HG03060 (cell line): Measurements from ENCODE around the gene OGDH.

ENCODE experiments used
- ATAC-seq: cut with Tn5 transposase; IDR thresholded peaks from one replicate; pipeline ENCODE4 v1.9.1; 2021; ENCODE audit warnings: low read depth, moderate number of reproducible peaks; ENCODE audit not compliant: unreplicated experiment

The OGDH gene

DNA sequence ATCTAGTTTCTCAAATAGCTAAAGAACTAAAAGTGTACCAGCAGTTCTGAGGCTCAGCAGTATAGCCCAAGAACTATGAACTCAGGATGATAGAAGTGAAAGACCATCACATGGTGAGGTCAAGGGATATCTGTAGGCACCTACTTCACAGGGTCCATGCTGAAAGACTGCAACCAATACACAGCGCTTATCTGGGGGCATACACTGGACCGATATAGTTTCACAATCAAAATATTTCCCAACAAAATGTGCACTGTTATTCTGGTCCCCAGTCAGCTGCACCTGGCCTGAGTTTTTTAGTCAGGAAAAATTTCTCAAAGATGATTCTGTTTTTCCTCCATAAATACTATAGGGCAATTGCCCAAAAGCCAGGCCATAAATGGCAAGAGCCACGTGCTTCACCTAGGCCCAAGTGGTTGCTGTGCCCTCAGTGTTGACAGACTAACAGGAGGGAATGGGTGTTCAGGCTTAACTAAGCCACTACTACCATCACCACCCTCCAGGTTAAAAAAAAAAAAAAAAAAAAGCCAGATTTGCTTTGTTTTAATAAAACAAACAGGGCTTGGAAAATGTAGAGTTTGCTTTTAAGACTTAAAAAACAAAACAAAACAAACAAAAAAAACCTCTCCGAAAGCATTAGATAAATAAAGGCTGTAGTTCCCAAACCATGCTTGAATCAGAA, 58.5 kb downstream of the OGDH start:
- no peak for ATAC-seq

DNA sequence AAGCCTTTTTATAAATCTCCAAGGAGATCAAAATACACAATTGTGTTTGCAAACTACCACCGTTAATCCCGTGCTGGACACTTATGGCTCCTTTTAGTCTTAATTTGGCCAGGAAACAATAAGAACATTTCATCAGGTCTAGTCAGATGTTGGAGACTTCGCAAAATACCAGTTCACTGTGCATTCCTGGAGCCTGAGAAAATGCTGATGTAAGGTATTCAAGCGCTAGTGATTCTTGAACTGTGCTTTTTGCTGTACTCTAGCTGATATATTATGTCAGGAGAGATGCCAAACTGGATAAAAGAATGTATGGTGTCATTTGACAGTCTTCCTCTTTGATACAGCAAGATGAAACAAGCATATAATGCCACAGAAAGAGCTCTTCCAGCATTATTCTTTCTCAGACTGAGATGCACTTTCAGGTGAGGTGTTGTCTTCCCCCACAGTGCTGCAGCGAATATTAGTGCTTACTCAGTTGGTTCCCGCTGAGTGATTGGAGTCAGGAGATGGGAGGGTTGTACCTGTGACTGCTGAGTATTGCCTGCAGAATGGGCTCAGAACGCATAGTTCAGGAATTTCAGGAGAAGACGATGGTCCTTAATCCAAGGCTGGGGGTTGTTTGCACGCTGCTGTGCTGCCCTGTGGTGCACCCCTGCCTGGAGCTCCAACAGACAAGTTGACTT, 59.2 kb downstream of the OGDH start:
- ATAC-seq = no peak

DNA sequence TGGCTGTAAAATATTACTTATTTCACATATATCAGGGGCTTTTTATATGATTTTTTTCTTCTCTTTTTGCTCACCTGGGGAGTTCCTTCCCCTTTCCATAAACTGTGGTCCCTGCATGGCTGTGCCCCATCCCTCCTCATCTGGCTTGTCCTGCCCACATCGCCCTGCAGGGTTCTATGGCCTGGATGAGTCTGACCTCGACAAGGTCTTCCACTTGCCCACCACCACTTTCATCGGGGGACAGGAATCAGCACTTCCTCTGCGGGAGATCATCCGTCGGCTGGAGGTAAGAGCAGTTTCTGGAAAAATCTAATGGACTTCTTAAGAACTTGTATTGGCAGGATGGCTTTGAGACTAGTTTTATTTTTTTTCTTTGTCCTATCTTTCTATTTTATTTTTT, 60.1 kb downstream of the OGDH start:
- no peak for ATAC-seq

DNA sequence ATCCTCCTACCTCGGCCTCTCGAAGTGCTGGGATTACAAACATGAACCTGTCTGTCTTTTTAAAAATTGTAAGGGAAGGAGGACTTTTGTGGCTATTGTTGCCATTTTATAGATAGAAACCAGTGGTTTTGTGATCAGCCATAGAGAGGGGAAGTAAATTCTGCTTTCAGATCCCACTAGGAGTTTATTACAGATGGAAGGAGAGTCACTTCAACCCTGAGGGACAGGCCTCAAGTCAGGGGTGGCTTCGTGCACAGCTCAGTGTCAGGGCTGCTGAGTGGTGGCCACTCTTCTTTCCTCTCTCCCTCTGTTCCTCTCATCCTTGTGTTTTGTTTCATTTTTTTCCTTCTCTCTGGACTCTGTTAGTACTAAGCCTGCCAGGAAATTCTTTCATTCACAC, 60.8 kb downstream of the OGDH start:
- no peak for ATAC-seq

DNA sequence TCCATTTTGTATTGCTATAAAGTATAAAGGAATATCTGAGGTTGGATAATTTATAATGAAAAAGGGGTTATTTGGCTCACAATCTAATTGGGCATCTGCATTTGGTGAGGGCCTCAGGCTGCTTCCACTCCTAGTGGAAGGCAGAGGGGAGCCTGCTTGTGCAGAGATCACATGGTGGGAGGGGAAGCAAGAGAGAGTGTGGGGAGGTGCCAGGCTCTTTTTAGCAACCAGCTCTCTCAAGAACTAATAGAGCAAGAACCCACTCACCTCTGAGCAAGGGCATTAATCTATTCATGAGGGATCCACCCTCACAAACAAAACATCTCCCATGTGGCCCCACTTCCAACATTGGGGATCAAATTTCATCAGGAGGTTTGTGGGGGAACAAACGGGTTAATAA, 64.6 kb downstream of the OGDH start:
- no peak for ATAC-seq

DNA sequence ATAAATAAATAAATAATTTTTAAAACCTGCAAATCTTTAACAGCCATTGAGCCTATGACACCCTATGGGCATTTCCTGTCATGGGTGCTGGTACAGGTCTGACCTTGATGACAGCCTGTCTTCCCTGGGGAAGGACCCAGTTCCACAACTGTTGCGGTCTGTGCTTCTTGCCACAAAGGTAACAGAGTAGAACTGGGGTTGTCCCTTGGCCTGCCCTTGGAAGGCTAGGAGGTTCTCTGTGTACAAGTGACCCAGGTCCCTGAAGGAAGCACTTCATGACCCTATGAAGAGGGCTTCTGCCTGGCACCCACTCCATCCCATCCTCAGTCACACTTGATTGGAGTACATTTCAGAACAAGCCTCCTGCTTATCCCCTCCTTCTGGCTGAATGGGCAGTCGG, 66.9 kb downstream of the OGDH start:
- no peak for ATAC-seq

DNA sequence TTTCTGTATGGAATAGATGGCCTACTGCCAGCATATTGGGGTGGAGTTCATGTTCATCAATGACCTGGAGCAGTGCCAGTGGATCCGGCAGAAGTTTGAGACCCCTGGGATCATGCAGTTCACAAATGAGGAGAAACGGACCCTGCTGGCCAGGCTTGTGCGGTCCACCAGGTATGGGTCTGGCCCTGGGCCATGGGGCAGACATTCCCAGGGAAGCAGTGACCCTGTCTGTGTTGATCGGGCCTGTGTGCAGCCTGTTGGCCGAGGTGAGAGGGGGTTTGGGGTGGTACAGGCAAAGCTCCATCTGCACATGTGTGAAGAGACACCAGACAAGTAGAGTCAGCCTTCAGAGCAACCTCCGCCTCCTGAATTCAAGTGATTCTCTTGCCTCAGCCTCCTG, 67.3 kb downstream of the OGDH start:
- ATAC-seq = no peak

DNA sequence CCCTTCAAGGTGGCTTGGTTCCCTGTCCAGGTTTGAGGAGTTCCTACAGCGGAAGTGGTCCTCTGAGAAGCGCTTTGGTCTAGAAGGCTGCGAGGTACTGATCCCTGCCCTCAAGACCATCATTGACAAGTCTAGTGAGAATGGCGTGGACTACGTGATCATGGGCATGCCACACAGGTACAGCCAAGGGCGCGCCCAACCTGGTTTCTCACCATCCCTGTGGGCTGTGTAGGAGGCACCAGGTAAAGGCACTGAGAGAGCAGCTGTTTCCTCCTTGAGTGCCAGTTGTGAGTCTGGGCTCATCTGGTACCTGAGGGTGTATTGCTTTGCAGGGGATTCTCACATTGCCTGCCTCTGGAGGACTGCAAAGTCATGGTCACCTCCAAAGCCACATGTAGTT, 68.0 kb downstream of the OGDH start:
- ATAC-seq = no peak

DNA sequence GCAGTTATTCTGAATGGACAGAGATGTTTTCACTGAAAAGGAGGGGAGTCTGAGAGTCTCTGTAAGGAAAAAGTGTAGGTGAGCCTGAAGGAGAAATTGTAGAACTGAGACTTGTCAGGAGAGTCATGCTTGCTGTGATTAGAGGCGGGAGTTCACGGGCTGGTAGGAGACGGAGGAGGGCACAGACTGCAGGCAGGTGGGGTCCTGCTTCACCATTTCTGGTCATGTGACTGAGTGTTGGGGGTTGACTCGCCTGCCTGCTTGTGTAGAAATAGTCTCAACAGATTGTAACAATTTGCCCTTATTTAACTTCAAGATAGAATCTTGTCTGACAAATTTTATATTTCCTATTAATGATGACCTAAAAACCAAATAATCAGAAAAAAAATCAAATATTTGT, 70.3 kb downstream of the OGDH start:
- no peak for ATAC-seq

DNA sequence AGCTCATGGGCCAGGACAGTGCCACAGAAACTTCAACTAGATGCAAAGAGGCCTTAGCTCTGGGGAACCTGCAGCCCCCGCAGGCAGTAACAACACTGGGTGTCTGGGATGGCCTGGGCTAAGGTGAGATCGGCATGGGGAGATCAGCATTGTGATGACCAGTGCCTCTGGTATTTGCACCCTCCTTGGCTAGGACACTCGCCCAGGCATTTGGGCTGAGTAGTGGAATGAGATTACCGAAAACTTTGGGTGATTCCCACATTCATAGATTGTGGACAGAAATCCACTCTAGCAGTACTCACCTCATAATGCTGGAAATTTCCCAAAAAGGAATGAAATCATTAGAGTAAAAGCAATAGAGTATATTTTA, 71.7 kb downstream of the OGDH start:
- ATAC-seq = no peak

DNA sequence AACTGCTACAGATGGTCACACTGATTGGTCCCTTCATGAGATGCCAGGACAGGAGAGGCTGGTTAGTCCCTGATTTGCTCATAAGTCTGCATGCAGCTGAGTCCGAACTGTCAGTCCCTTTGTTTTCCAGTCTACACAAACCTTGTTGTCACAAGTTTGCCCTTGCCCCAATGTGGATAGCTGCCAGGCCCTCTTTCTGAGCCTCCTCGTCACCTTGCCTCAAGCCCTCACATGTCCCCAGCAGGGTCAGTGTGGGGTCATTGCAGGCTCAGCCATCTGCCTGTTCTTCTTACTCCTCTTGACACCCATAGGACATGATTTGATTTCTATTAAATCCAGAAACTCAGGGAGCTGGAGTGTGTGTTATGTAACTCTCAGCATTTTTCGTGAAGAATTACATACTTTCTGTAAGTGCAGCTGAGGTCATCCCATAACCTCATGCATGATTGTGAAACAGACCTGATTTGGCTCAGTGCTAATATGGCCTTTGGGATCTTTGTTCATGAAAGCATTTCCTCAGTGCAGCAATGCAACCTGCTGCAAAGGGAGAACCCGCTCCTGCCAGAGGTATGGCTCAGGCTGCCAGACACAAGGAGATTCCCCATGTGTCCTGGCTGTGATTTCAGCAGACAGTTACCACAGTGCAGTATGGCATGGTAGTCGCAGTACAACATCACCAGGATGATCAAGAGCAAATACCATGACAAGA, 72.2 kb downstream of the OGDH start:
- no peak for ATAC-seq

DNA sequence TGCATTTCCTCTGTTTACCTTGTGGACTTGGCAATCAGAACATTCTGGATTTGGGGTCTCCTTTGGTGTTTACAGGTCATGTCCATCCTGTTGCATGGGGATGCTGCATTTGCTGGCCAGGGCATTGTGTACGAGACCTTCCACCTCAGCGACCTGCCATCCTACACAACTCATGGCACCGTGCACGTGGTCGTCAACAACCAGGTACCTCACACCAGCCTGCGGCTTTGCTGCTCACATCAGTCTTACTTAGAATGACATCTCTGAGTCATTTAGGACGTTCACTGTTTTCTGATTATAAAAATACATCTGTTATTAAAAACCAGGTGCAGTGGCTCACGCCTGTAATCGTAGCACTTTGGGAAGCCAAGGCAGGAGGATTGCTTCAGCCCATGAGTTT, 75.2 kb downstream of the OGDH start:
- ATAC-seq = no peak

DNA sequence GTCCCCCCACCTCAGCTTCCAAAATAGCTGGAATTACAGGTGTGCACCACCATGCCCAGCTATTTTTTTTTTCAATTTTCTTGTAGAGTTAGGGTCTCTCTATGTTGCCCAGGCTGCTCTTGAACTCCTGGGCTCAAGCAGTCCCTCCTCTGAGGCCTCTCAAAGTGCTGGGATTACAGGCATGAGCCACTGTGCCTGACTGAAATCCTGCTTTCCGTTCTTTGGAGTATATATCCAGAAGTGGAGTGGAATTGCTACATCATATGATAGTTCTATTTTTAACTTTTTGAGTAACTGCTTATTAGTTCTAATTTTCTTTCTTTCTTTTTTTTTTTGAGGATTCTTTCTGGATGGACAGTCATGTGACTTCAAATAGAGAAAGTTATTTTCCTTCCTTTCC, 79.3 kb downstream of the OGDH start:
- ATAC-seq = no peak

DNA sequence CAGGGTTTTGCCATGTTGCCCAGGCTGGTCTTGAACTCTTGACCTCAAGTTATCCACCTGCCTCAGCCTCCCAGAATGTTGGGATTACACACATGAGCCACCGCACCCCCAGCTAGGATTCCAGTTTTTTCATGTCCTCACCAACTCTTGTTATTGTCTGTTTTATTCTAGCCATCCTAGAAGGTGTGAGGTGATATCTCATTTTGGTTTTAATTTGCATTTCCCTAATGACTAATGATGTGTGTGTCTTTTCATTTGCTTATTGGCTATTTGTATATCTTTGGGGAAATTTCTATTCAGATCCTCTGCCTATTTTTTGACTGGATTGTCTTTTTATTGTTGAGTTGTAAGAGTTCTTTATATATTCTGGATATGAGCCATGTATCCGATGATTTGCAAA, 83.0 kb downstream of the OGDH start:
- no peak for ATAC-seq

DNA sequence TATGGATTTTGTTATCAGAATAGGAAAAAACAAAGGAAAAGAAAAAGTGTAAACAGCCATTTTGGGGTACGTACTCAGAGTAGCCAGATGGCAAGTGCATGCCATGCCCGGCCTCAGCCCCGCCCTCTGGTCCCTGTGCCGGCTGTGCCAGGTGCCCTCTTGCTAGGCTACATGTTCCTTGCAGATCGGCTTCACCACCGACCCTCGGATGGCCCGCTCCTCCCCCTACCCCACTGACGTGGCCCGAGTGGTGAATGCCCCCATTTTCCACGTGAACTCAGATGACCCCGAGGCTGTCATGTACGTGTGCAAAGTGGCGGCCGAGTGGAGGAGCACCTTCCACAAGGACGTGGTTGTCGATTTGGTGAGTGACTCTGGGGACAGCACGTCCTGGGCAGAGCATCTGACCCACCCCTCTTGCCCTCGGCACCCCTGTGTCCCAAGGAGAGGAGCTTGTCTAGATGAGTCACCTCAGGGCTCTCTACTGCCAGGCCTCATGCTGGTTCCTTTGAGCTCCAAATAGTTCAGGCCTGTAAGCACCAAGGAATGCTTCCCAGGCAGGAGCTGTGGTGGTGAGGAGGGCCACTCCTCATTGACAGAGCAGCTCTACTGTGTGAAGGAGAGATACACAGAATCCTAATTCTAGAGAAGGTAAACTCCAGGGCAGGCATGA, 87.3 kb downstream of the OGDH start:
- no peak for ATAC-seq

DNA sequence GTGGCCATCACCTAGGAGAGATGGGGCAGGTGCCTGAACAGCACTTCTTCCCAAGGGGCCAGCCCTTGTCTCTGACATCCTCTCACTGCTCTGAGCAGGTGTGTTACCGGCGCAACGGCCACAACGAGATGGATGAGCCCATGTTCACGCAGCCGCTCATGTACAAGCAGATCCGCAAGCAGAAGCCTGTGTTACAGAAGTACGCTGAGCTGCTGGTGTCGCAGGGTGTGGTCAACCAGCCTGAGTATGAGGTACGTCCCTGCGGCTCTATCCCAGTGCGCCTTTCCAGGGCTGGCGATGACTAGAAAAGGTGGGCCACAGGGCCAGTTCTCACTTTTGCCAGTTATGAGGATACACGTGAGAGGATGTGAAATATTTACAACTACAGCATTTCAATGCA, 87.9 kb downstream of the OGDH start:
- ATAC-seq = no peak

DNA sequence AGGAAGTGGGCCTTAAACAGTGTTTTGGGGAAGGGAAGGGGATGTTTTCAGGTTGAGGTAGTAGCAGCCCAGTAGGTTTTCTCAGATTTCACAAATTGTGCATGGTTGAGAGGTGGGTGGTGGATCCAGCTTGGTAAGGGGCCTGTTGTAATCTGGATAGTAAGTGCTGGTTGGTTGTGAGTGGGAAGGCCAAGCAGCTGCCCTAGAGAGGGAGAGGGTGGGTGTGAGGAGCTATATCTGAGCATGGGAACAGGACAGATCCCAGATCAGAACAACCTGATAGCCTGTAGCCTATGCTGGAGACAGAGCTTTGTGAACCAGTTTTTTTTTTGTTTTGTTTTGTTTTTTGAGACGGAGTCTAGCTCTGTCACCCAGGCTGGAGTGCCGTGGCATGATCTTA, 88.3 kb downstream of the OGDH start:
- ATAC-seq = no peak

DNA sequence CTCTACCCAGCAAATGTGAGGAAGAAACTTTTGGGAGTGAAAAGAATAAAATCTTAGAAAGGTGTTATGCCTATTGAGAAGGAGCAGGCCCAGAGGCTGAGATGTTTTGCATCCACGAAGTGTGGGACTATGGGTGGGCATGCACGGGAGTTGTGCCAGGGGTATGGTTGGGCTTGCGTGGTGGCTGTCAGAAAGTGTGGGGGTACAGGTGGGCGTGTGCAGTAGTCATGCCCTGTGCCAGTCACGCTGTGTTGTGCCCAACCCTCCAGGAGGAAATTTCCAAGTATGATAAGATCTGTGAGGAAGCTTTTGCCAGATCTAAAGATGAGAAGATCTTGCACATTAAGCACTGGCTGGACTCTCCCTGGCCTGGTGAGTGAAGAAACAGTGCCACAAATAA, 89.3 kb downstream of the OGDH start:
- no peak for ATAC-seq

DNA sequence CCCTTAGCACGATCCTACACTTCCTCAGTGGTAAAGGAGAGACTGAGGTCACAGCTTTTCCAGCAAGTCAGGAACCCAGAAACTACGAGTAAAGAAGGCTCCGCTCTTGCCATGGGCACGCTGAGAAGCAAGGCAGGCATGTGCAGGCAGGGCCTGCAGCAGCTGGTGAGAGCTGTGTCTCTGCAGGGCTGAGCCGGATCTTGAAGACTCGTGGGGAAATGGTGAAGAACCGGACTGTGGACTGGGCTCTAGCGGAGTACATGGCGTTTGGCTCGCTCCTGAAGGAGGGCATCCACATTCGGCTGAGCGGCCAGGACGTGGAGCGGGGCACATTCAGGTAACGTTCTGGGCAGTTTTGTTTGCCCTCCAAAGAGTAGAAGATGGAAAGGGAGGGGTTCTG, 90.3 kb downstream of the OGDH start:
- ATAC-seq = no peak

DNA sequence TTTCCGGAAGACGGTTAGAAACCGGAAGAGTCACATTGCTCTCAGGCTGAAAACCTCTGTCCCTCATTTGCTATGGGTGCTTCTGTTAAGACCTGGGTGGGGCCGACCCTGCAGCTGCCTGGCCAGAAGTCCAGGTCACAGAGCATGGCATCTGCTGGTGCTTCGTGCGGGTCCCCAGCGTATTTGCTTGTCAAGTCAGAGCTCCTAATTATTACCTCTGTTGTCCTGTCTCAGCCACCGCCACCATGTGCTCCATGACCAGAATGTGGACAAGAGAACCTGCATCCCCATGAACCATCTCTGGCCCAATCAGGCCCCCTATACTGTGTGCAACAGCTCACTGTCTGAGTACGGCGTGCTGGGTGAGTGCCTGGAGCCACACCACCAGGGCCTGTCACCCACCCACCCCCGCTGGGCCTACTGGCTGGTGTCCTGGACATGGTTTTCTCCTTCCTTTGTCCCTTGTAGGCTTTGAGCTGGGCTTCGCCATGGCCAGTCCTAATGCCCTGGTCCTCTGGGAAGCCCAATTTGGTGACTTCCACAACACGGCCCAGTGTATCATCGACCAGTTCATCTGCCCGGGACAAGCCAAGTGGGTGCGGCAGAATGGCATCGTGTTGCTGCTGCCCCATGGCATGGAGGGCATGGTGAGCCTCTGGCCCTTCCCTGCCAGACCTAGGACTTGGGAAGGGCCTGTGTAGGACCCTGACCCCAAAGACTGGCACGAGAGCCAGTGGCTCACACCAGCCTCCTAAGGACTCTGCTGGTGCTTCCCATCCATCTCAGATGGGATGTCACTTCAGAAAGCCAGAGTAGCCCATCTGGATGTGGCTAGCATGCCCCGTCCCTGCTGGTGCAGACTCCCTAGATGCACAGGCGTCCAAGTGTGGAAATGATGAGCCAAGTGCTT, 91.0 kb downstream of the OGDH start:
- ATAC-seq = no peak
